Astrocyte of the hippocampus (primary cell): ENCODE measurements around the gene LLGL2.
A peak's percentile ranks its signal among the peaks of the same experiment; 100 is the strongest.

Source experiments
- DNase-seq: peaks from one replicate; pipeline ENCODE4 v3.0.0; 2011; ENCODE audit warnings: low read depth, low spot score

LLGL2 gene

DNA sequence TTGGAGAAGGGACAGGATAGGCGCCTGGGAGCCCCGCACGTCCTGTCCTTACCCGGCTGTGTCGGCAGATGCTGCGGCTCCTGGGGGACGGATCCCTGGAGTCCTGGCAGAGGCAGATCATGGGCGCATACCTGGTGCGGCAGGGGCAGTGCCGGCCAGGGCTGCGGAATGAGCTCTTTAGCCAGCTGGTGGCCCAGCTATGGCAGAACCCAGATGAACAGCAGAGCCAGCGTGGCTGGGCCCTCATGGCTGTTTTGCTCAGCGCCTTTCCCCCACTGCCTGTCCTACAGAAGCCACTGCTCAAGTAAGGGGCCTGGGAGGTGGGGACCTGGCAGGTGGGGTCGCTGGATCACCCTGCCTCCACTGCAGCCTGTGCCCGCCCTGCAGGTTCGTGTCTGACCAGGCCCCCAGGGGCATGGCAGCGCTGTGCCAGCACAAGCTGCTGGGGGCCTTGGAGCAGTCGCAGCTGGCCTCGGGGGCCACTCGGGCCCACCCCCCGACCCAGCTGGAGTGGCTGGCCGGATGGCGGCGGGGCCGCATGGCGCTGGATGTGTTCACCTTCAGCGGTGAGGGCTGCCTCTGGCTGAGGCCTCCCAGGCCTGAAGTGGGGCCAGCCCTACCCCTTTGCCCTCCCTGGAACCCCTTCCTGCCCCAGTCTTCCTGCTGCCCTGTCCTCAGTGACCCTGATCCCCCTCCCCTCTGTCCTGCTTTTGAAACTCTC, 87.6 kb downstream of the LLGL2 start:
- no peak for DNase-seq

DNA sequence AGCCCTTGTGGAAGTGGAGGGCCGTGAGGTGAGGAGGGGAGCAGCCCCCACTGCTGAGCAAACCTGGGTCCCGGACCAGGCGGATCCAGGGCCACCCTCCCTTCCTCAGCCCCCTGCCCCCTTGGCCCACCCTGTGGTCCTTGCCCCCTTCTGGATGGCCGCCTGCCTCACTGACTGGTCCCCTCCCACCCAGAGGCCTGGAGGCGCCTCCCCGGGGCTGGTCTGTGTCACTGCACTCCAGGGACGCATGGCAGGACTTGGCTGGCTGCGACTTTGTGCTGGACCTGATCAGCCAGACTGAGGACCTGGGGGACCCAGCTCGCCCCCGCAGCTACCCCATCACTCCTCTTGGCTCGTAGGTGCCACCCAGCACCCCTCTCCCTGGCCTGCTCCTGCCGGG, 88.5 kb downstream of the LLGL2 start:
- no peak for DNase-seq

DNA sequence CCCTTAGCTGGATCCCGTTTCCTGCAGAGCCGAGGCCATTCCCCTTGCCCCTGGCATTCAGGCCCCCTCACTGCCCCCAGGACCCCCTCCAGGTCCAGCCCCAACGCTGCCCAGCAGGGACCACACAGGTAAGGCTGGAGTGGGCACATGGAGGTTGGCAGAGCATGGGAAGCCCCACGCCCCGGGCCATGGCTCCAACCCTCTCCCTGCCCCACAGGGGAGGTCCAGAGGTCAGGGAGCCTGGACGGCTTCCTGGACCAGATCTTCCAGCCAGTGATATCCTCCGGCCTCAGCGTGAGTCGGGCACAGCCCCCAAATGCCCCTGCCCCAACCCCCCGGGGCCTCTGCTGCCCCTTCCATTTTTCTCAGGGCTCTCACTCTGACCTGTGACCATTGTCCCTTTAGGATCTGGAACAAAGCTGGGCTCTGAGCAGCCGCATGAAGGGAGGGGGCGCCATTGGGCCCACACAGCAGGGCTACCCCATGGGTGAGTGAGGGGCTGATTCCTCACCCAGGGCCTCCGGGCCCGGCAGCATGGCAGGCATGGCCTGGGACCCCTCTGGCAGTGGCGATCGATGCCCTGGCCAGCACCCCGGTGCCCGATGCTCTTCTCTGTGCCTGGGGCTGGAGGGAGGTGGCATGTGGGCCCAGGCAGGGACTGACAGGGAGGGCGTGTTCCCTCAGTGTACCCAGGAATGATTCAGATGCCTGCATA, 89.2 kb downstream of the LLGL2 start:
- DNase-seq, result no peak

DNA sequence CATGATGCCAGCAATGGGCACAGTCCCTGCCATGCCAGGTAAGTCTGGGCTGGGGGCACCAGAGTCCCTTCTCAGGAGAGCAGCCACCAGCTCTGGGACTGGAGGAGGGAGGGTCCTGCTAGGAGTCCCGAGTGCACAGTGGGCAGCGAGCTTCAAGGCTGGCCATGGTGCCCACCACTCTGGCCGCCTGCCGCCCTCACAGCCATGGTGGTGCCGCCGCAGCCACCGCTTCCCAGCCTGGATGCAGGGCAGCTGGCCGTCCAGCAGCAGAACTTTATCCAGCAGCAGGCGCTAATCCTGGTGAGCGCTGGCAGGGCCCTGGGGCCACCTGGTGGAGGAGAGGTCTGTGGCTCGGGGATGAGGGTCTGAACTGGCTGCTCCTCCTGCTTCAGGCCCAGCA, 89.8 kb downstream of the LLGL2 start:
- no peak for DNase-seq

DNA sequence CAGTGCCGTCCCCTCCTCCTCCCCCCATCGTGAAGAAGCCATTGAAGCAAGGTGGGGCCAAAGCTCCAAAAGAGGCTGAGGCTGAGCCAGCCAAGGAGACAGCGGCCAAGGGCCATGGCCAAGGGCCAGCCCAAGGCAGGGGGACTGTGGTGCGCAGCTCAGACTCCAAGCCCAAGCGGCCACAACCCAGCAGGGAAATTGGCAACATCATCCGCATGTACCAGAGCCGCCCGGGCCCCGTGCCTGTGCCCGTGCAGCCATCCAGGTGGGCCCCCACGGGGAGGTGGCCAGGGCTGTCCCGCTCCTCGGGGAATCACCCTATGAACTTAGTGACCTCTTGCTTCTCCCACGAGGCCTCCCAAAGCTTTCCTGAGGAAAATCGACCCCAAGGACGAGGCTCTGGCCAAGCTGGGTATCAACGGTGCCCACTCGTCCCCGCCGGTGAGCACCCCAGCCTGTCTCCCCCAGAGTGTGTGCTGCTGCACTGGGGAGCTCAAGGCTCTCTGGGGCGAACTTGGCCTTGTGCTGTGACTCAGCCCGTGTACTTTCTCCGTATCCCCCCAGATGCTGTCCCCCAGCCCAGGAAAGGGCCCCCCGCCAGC, 91.1 kb downstream of the LLGL2 start:
- DNase-seq, result no peak

DNA sequence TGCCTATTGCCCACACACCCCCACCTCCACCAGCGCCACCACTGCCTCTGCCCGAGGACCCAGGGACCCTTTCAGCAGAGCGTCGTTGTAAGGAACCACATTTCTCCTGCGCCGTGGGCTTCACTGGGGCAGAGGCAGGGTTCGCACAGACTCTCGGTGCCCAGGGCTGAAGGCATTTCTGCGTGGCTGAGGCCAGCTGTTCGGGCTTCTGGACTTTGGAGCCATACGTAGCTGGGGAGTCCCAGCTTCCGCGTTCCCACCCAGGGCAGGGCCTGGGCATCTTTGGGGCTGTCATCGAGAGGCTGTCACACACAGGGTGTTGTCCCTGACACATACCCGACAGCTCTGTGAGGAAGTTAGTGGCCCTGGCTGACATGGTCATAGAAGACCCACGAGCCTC, 91.7 kb downstream of the LLGL2 start:
- no peak for DNase-seq

DNA sequence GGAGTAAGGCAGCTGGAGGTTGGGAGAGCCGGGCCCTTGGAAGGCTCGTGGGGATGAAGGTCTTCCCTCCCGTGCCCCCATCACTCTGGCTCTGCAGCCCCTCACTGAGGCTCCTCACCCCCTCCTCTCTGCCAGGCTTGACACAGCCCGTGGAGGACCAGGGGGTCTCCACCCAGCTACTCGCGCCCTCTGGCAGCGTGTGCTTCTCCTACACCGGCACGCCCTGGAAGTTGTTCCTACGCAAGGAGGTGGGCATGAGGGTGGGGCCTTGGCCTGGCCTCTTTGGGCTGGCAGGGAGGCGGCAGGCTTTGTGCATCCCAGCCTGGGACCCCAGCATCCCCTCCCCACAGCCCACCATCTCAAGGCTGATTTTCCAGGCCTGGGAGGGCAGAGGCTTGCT, 92.2 kb downstream of the LLGL2 start:
- DNase-seq, result no peak

DNA sequence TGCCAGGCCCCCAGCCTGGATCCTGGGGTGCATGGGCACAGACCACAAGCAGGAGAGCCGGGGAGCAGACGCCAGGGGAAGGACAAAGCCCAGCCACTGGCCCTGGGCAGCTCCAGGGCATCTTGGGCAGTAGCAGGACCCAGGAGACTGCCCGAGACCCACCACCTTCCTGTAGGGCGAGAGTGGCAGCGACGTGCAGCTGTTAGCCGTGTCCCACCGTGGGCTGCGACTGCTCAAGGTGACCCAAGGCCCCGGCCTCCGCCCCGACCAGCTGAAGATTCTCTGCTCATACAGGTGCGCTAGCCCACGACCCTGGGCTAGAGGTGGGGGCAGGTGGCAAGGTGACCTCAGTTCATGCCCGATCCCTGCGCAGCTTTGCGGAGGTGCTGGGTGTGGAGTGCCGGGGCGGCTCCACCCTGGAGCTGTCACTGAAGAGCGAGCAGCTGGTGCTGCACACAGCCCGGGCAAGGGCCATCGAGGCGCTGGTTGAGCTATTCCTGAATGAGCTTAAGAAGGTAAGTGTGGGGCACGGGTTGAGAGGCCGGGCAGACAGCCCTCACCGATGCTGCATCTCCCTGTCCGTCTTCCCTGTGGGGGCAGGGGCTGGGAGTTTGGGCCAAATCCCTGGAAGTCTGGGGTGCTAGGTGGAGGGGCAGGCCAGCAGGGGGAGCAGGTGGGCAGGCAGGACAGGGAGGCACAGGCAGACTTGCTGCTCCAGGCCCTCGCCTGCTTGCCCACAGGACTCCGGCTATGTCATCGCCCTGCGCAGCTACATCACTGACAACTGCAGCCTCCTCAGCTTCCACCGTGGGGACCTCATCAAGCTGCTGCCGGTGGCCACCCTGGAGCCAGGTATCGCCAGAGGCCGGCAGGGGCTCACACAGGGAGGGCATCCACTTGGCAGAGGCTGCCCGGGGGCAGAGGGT, 94.3 kb downstream of the LLGL2 start:
- peak; percentile 73 for DNase-seq

DNA sequence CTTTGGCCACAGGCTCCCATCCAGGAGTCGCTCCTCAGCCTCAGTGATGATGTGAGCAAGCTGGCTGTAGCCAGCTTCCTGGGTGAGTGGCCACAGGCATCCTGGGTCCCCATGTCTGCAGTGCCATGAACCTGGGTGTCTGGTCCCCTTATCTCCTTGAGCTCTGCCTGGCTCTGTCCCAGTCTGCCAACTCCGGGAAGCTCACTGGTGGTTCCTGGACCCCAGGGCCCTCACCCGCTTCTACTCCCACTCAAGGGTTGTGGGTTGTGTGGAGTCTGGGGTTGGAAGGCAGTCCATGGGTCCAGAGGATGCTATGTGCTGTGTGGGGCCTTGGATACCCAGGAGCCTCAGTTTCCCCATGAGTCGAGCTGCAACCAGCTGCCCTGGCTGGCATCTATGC, 96.0 kb downstream of the LLGL2 start:
- DNase-seq, result no peak

DNA sequence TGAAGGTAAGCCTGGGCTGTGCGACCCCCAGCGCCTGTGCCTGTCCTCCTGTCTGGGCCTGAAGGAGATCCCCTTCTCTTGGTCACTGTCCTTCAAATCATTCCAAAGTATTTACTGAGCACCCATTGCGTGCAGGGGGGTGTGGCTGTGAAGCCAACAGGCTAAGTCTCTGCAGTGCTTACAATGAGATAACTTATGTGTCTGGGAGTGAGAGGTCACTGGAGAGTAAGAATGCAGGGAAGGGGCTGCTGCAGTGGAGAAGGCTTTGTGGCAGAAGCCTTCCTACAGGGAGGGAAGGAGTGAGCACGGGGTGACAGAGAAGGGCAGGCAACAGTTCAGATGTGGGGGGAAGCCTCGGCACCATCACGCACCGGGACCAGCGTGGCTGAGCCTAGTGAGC, 96.6 kb downstream of the LLGL2 start:
- DNase-seq, result no peak

DNA sequence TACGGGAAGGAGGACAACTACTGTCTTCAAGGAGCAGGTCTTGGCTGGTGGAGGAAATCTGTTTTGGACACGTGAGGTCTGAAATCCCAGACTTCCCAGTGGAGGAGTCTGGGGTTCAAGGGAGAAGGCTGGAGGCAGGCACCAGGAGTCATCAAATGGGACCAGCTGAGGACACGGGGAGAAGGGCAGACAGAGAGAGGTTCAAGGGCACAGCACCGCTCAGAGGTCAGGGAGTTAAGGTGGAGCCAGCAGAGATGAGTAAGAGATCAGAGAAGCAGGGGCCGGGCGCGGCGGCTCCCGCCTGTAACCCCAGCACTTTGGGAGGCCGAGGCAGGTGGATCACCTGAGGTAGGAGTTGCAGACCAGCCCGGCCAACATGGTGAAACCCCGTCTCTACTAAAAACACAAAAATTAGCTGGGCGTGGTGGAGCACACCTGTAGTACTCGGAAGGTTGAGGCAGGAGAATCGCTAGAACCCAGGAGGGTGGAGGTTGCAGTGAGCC, 97.3 kb downstream of the LLGL2 start:
- no peak for DNase-seq

DNA sequence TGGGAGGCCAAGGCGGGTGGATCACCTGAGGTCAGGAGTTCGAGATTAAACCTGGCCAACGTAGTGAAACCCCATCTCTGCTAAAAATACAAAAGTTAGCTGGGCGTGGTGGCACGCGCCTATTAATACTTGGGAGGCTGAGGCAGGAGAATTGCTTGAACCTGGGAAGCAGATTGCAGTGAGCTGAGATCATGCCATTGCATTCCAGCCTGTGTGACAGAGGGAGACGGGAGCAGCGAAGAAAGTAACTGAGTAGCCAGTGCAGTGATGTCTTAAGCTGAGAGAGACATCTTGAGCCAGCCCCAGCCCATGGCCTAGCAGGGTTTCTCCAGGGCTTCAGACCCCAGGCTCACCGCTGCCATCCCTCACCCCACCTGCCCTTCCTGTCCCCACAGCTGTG, 97.9 kb downstream of the LLGL2 start:
- peak; percentile 36 for DNase-seq

DNA sequence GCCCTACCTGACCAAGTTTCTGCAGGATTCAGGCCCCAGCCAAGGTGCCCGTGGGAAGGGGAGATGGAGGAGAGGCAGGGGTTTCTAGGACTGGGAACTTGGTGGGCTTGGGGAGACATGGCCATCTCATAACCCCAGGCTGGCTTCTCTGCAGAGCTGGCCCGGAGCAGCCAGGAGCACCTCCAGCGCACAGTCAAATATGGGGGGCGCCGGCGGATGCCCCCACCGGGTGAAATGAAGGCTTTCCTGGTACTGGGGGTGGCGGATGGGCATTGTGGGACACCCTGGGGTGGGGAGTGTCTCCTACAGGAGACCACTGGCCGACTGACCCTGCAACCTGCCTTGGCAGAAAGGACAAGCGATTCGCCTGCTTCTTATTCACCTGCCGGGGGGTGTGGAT, 98.5 kb downstream of the LLGL2 start:
- no peak for DNase-seq
